IMR-90 (cell line): Measurements from ENCODE around the gene UACA. TPM values are rescaled to one million over a fixed set of nuclear protein-coding genes. Genes with fewer than 3 reads are reported as not detected.

ENCODE experiments used
- ATAC-seq: fragments of 200-7000 bp; cut with Tn5 transposase; 2 replicates; pipeline ENCODE4 v1.9.1; 2020; ENCODE audit warnings: low read depth, mild to moderate bottlenecking, moderate library complexity
- BruUV-seq: library from RNA; stranded (reverse); fragments of 400-500 nt; replicated peaks from 2 replicates; lab custom pipeline; 2021; lab: Mats Ljungman, UMichigan
- CTCF ChIA-PET: fragments of 300-600 bp; formaldehyde crosslinking; extraction: SDS; loops from one replicate; lab custom pipeline; 2021; ENCODE audit warnings: antibody characterized with exemption; lab: Yijun Ruan, JAX
- POLR2A ChIA-PET: fragments of 300-600 bp; sonication (Branson Sonifier 250); formaldehyde crosslinking; loops from one replicate; lab custom pipeline; 2022; ENCODE audit warnings: antibody characterized with exemption; ENCODE audit not compliant: unreplicated experiment; lab: Charles Lee
- DNase-seq: peaks from one replicate; pipeline ENCODE4 v3.0.0; 2013
- H2AFZ ChIP-seq: replicated peaks from 2 replicates; pipeline ENCODE3; 2013; ENCODE audit warnings: low read length, mild to moderate bottlenecking; ENCODE audit not compliant: poor library complexity
- H2AK5ac ChIP-seq: 2 replicates; pipeline ENCODE4 v1.6.1; 2013; ENCODE audit warnings: low read depth, low read length, inconsistent platforms
- H2AK9ac ChIP-seq: replicated peaks from 2 replicates; pipeline ENCODE3; 2013; ENCODE audit warnings: mild to moderate bottlenecking, low read depth, low read length, moderate library complexity; ENCODE audit not compliant: poor library complexity
- H2BK120ac ChIP-seq: 2 replicates; pipeline ENCODE4 v1.6.1; 2013; ENCODE audit warnings: low read depth, low read length, inconsistent platforms
- H2BK15ac ChIP-seq: 3 replicates; pipeline ENCODE4 v1.6.1; 2013; ENCODE audit warnings: low read depth, low read length, inconsistent platforms
- H2BK20ac ChIP-seq: 2 replicates; pipeline ENCODE4 v1.6.1; 2013; ENCODE audit warnings: low read depth, mild to moderate bottlenecking, inconsistent platforms, low read length, moderate library complexity
- H2BK5ac ChIP-seq: 2 replicates; pipeline ENCODE4 v1.6.1; 2013; ENCODE audit warnings: mild to moderate bottlenecking, low read depth, low read length, inconsistent platforms; ENCODE audit not compliant: poor library complexity, severe bottlenecking
- H3K14ac ChIP-seq: replicated peaks from 2 replicates; pipeline ENCODE4 v1.6.1; 2013; ENCODE audit warnings: low read depth, low read length, inconsistent platforms
- H3K18ac ChIP-seq: 2 replicates; pipeline ENCODE4 v1.6.1; 2013; ENCODE audit warnings: low read depth, low read length, control low read depth
- H3K23ac ChIP-seq: 2 replicates; pipeline ENCODE4 v1.6.1; 2013; ENCODE audit warnings: low read depth, low read length, inconsistent platforms
- H3K27ac ChIP-seq: 2 replicates; pipeline ENCODE4 v1.5.1; 2013; ENCODE audit warnings: mild to moderate bottlenecking, control low read depth, low read length; ENCODE audit not compliant: insufficient read depth
- H3K27me3 ChIP-seq: 2 replicates; pipeline ENCODE4 v1.6.1; 2013; ENCODE audit warnings: low read length; ENCODE audit not compliant: control insufficient read depth, insufficient read depth
- H3K36me3 ChIP-seq: 2 replicates; pipeline ENCODE4 v1.6.1; 2013; ENCODE audit warnings: low read length, mixed read lengths; ENCODE audit not compliant: control insufficient read depth, insufficient read depth
- H3K4ac ChIP-seq: 2 replicates; pipeline ENCODE4 v1.6.1; 2013; ENCODE audit warnings: low read depth, low read length, inconsistent platforms
- H3K4me1 ChIP-seq: 2 replicates; pipeline ENCODE4 v1.6.1; 2013; ENCODE audit warnings: low read length, mixed read lengths; ENCODE audit not compliant: control insufficient read depth, insufficient read depth
- H3K4me2 ChIP-seq: 2 replicates; pipeline ENCODE4 v1.6.1; 2013; ENCODE audit warnings: low read depth, mild to moderate bottlenecking, control low read depth, low read length, moderate library complexity
- H3K4me3 ChIP-seq: 2 replicates; pipeline ENCODE4 v1.5.1; 2013; ENCODE audit warnings: low read depth, mild to moderate bottlenecking, control low read depth, low read length, moderate library complexity; ENCODE audit not compliant: insufficient read depth
- H3K56ac ChIP-seq: 2 replicates; pipeline ENCODE4 v1.6.1; 2013; ENCODE audit warnings: low read length, inconsistent platforms; ENCODE audit not compliant: insufficient read depth; ENCODE audit errors: extremely low read depth
- H3K79me1 ChIP-seq, 2 experiments: 2 replicates each; pipeline ENCODE4 v1.6.1; 2013; ENCODE audit warnings: low read length in 2 of 2, inconsistent platforms in 1 of 2, low read depth in 1 of 2
- H3K9ac ChIP-seq: 2 replicates; pipeline ENCODE4 v1.6.1; 2013; ENCODE audit warnings: low read depth, low read length, control low read depth
- H3K9me1 ChIP-seq: 2 replicates; pipeline ENCODE4 v1.6.1; 2013; ENCODE audit warnings: low read length, inconsistent platforms; ENCODE audit not compliant: insufficient read depth
- H3K9me3 ChIP-seq: 2 replicates; pipeline ENCODE4 v1.6.1; 2013; ENCODE audit warnings: low read length; ENCODE audit not compliant: control insufficient read depth, insufficient read depth
- H4K20me1 ChIP-seq: 2 replicates; pipeline ENCODE4 v1.6.1; 2013; ENCODE audit warnings: low read length, inconsistent platforms; ENCODE audit not compliant: insufficient read depth
- H4K5ac ChIP-seq: 2 replicates; pipeline ENCODE4 v1.6.1; 2013; ENCODE audit warnings: mild to moderate bottlenecking, low read depth, low read length, control low read depth
- H4K8ac ChIP-seq, 2 experiments: 2 replicates each; pipeline ENCODE4 v1.6.1; 2013; ENCODE audit warnings: low read depth in 2 of 2, low read length in 2 of 2, control low read depth in 1 of 2, inconsistent platforms in 1 of 2
- H4K91ac ChIP-seq: 2 replicates; pipeline ENCODE4 v1.6.1; 2013; ENCODE audit warnings: low read depth, low read length, inconsistent platforms; ENCODE audit not compliant: insufficient read depth
- BHLHE40 ChIP-seq: fragments of 150-350 bp; IDR thresholded peaks from 2 replicates; pipeline ENCODE4 v1.6.1; 2016; ENCODE audit warnings: mild to moderate bottlenecking, low read depth, low read length
- CEBPB ChIP-seq: IDR thresholded peaks from 2 replicates; pipeline ENCODE4 v1.6.1; 2012; ENCODE audit warnings: low read depth, low read length, improper control_type of control experiment
- CHD1 ChIP-seq: IDR thresholded peaks from 2 replicates; pipeline ENCODE4 v1.6.1; 2012; ENCODE audit warnings: low read depth, low read length, improper control_type of control experiment
- FOS ChIP-seq: fragments of 150-350 bp; IDR thresholded peaks from 2 replicates; pipeline ENCODE4 v1.6.1; 2016; ENCODE audit warnings: low read depth, low read length
- MAFK ChIP-seq: IDR thresholded peaks from 2 replicates; pipeline ENCODE4 v1.6.1; 2012; ENCODE audit warnings: low read depth, low read length, improper control_type of control experiment
- MAZ ChIP-seq: IDR thresholded peaks from 2 replicates; pipeline ENCODE4 v1.6.1; 2012; ENCODE audit warnings: low read depth, mild to moderate bottlenecking, low read length, improper control_type of control experiment, moderate library complexity, borderline replicate concordance
- MXI1 ChIP-seq: IDR thresholded peaks from 2 replicates; pipeline ENCODE4 v1.6.1; 2012; ENCODE audit warnings: low read depth, mild to moderate bottlenecking, low read length, moderate library complexity, borderline replicate concordance
- NFE2L2 ChIP-seq: fragments of 150-350 bp; IDR thresholded peaks from 2 replicates; pipeline ENCODE4 v1.6.1; 2016; ENCODE audit warnings: low read depth, mild to moderate bottlenecking, low read length
- POLR2A ChIP-seq: IDR thresholded peaks from 2 replicates; pipeline ENCODE4 v1.6.1; 2012; ENCODE audit warnings: mild to moderate bottlenecking, low read depth, low read length
- RAD21 ChIP-seq: IDR thresholded peaks from 2 replicates; pipeline ENCODE4 v1.6.1; 2012; ENCODE audit warnings: low read length, improper control_type of control experiment
- RCOR1 ChIP-seq: IDR thresholded peaks from 2 replicates; pipeline ENCODE4 v1.6.1; 2012; ENCODE audit warnings: mild to moderate bottlenecking, low read length, improper control_type of control experiment; ENCODE audit not compliant: insufficient replicate concordance
- RFX5 ChIP-seq: IDR thresholded peaks from 2 replicates; pipeline ENCODE4 v1.8.0; 2012; ENCODE audit warnings: low read depth, mild to moderate bottlenecking, low read length, moderate library complexity
- SMC3 ChIP-seq: fragments of 150-350 bp; IDR thresholded peaks from 2 replicates; pipeline ENCODE4 v1.6.1; 2016; ENCODE audit warnings: low read depth, mild to moderate bottlenecking, antibody characterized with exemption, low read length, moderate library complexity
- WGBS, 2 experiments: methylation state at CpG; one replicate each; pipeline versions ENCODE4 v1.1.5 to v1.1.7; 2013; ENCODE audit warnings: missing lambda C conversion rate in 2 of 2; ENCODE audit not compliant: insufficient read length in 1 of 2; ENCODE audit errors: extremely low coverage in 2 of 2; 5-methylcytosine and 5-hydroxymethylcytosine counted together
- dilution Hi-C: fragments of 300-500 bp; cut with HindIII; formaldehyde crosslinking; loops from one replicate; pipeline ENCODE4 v1.14.3; 2018; ENCODE audit warnings: low sequenced_read_pairs; ENCODE audit not compliant: unreplicated experiment
- in situ Hi-C: fragments of 300-500 bp; cut with MboI; formaldehyde crosslinking; loops from 3 replicates; pipeline ENCODE4 v1.14.3; 2019; ENCODE audit warnings: low sequenced_read_pairs, inconsistent platforms, mixed read lengths
- intact Hi-C: fragments of 100-400 bp; cut with micrococcal nuclease; formaldehyde crosslinking; loops from 2 replicates; pipeline ENCODE4 v1.10.0; 2022
- polyA plus RNA-seq, 3 experiments: library from polyadenylated mRNA; depleted of rRNA; stranded (reverse); fragments of >200 nt; gene quantifications; 2 replicates each; pipeline ENCODE4 v1.2.3, GENCODE V29; 2012; ENCODE audit warnings: low replicate concordance in 1 of 3
- total RNA-seq: library from RNA; depleted of rRNA; stranded (reverse); fragments of >200 nt; gene quantifications from 2 replicates; pipeline ENCODE4 v1.2.3, GENCODE V29; 2012
- TF ChIP-seq, protein P1 (sequence below): fragments of 150-350 bp; IDR thresholded peaks from 2 replicates; pipeline ENCODE4 v1.6.1; 2016; ENCODE audit warnings: low read depth, mild to moderate bottlenecking, low read length, moderate library complexity, borderline replicate concordance
- TF ChIP-seq, protein P2 (sequence below): fragments of 150-350 bp; IDR thresholded peaks from 2 replicates; pipeline ENCODE4 v1.6.1; 2017; ENCODE audit warnings: mild to moderate bottlenecking, antibody characterized with exemption, low read length, low read depth

The UACA gene
- total and polyA plus RNA-seq, 2 of the 4 experiments (the other 2 are of a cell fraction), result 156 to 507 TPM

DNA sequence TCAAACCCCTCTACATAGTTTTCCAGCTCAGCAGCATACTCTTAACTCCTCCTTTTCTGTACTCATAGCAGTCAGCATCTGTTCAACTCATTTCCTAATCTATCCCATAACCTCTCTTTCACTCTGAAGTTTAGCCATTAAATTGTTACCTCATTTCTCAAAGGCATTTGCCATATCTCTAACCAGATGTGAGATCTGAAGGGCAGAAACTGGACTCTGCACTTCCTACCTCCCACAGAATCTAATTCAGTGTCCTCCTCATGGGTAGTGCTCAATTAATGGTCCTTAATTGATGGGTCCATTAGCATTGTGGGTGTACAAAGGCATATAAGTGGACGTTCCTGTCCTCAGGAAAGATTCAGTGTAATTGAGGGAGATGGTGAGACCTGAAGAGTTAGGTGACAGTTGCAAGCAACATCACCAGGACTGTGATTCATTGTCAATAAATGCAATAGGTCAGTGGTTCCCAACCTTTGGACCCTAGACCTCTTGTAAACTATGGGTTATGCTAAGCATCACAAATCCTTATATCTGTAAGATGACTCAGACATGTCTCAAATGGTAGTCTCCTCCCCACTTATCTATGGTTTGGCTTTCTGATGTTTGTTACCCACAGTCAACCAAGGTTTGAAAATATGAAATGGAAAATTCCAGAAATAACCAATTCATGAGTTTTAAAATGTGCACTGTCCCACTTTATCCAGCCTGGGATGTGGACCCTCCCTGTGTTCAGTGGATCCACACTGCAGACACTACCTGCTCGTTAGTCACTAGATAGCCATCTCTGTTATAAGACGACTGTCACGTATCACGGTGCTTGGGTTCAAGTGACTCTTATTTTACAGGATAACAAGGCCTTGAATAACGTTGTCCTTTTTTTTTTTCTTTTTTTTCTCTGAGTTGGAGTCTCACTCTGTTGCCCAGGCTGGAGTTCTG is 25.0 kb upstream of the UACA start:
- CTCF ChIA-PET, result interaction anchor here (0.6 to 0.7 kb wide), 2 partner anchors 87 to 89 kb away, joined by 4 read pairs; no protein-coding TSS in a partner anchor
- peaks cover 30% of the 10 kb centered on the region for H3K4me1 ChIP-seq
- peak overlapping the region; percentile 99 for H3K4ac ChIP-seq
- peak overlapping the region; percentile 79 for H4K5ac ChIP-seq
- H4K8ac ChIP-seq, result peak overlapping the region; percentile 31 to 98
- H3K27ac ChIP-seq, result peak overlapping the region; percentile 69
- peaks cover 14 to 50% of the 10 kb centered on the region in 2 experiments for H3K79me1 ChIP-seq
- no peak overlapping the region for H3K4me3 ChIP-seq
- H3K36me3 ChIP-seq, result no peaks in the 10 kb centered on the region
- POLR2A ChIA-PET, result no interaction called here
- H2BK20ac ChIP-seq, result peak overlapping the region; percentile 98
- H2BK5ac ChIP-seq, result peak overlapping the region; percentile 95
- peak overlapping the region; percentile 95 for H3K14ac ChIP-seq
- intact Hi-C loops (no loop called here), in situ Hi-C loops (no loop called here), dilution Hi-C loops (no loop called here)
- peak; percentile 86 for DNase-seq
- no peaks in the 10 kb centered on the region for H3K27me3 ChIP-seq
- no TSS peak for BruUV-seq
- H2AK9ac ChIP-seq, result peak overlapping the region; percentile 67
- no peaks in the 10 kb centered on the region for H3K9me3 ChIP-seq
- no peaks in the 10 kb centered on the region for H4K20me1 ChIP-seq
- no peak overlapping the region for H3K9ac ChIP-seq
- peak overlapping the region; percentile 46; the same call in 1 of the 2 replicates for H3K4me2 ChIP-seq
- peak overlapping the region; percentile 67 for H3K56ac ChIP-seq
- H2BK15ac ChIP-seq, result peak overlapping the region; percentile 92
- WGBS, 2 experiments, result 67% methylated on average over 6 of the region's 6 CpGs; no CpG with 5 or more reads in 1 of the 2 experiments
- H4K91ac ChIP-seq, result peak overlapping the region; percentile 95
- peak overlapping the region; percentile 96 for H2AK5ac ChIP-seq
- H2BK120ac ChIP-seq, result peak overlapping the region; percentile 98
- peaks cover 39% of the 10 kb centered on the region for H3K9me1 ChIP-seq
- H3K23ac ChIP-seq, result peak overlapping the region; percentile 89
- peak; percentile 75 for ATAC-seq
- H2AFZ ChIP-seq, result no peak overlapping the region
- peak overlapping the region; percentile 90 for H3K18ac ChIP-seq
- TF ChIP-seq RFX5 (no peak), RCOR1 (peak; percentile 30), NFE2L2 (no peak), RAD21 (no peak), POLR2A (no peak), MAZ (no peak), CHD1 (no peak), MXI1 (no peak), CEBPB (peak; percentile 56; the same call in 1 of the 2 replicates), BHLHE40 (no peak; the same call in 1 of the 2 replicates), SMC3 (no peak), MAFK (peak; percentile 27; the same call in 1 of the 2 replicates), FOS (peak; percentile 46; the same call in 1 of the 2 replicates)
- TF ChIP-seq, protein P1, sequence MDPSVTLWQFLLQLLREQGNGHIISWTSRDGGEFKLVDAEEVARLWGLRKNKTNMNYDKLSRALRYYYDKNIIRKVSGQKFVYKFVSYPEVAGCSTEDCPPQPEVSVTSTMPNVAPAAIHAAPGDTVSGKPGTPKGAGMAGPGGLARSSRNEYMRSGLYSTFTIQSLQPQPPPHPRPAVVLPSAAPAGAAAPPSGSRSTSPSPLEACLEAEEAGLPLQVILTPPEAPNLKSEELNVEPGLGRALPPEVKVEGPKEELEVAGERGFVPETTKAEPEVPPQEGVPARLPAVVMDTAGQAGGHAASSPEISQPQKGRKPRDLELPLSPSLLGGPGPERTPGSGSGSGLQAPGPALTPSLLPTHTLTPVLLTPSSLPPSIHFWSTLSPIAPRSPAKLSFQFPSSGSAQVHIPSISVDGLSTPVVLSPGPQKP, result no peak
- TF ChIP-seq, protein P2, sequence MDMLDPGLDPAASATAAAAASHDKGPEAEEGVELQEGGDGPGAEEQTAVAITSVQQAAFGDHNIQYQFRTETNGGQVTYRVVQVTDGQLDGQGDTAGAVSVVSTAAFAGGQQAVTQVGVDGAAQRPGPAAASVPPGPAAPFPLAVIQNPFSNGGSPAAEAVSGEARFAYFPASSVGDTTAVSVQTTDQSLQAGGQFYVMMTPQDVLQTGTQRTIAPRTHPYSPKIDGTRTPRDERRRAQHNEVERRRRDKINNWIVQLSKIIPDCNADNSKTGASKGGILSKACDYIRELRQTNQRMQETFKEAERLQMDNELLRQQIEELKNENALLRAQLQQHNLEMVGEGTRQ, result no peak
